GM12864 (cell line): ENCODE data around the gene SLC16A2.

Experiments
- DNase-seq: peaks from one replicate; pipeline ENCODE4 v3.0.0-alpha.2; 2011; ENCODE audit warnings: low read depth
- H3K4me3 ChIP-seq: 2 replicates; pipeline ENCODE4 v1.5.1; 2011; ENCODE audit warnings: mild to moderate bottlenecking, low read depth, low read length, control low read depth
- TF ChIP-seq, protein P1 (sequence below): IDR thresholded peaks from 2 replicates; pipeline ENCODE4 v1.5.1; 2011; ENCODE audit warnings: low read depth, mild to moderate bottlenecking, moderate library complexity, low read length, control low read depth, inconsistent platforms; ENCODE audit errors: missing control alignments

Gene SLC16A2

DNA sequence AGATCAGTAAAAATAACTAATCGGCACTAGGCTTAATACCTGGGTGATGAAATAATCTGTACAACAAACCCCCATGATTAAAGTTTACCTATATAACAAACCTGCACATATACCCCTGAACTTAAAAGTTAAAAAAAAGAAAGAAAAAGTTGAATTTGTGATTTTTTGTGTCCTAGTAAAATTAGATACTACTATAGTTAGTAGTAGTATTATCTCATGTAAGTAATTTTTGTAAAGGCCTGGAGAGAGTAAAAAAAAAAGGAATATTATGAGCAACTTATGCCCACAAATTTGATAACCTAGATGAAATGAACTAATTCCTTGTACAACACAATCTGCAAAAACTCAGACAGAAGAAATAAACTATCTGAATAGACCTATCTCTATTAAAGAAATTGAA is 25.7 kb upstream of the SLC16A2 start:
- DNase-seq = no peak
- TF ChIP-seq, protein P1, sequence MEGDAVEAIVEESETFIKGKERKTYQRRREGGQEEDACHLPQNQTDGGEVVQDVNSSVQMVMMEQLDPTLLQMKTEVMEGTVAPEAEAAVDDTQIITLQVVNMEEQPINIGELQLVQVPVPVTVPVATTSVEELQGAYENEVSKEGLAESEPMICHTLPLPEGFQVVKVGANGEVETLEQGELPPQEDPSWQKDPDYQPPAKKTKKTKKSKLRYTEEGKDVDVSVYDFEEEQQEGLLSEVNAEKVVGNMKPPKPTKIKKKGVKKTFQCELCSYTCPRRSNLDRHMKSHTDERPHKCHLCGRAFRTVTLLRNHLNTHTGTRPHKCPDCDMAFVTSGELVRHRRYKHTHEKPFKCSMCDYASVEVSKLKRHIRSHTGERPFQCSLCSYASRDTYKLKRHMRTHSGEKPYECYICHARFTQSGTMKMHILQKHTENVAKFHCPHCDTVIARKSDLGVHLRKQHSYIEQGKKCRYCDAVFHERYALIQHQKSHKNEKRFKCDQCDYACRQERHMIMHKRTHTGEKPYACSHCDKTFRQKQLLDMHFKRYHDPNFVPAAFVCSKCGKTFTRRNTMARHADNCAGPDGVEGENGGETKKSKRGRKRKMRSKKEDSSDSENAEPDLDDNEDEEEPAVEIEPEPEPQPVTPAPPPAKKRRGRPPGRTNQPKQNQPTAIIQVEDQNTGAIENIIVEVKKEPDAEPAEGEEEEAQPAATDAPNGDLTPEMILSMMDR = no peak
- H3K4me3 ChIP-seq = no peak overlapping the region

DNA sequence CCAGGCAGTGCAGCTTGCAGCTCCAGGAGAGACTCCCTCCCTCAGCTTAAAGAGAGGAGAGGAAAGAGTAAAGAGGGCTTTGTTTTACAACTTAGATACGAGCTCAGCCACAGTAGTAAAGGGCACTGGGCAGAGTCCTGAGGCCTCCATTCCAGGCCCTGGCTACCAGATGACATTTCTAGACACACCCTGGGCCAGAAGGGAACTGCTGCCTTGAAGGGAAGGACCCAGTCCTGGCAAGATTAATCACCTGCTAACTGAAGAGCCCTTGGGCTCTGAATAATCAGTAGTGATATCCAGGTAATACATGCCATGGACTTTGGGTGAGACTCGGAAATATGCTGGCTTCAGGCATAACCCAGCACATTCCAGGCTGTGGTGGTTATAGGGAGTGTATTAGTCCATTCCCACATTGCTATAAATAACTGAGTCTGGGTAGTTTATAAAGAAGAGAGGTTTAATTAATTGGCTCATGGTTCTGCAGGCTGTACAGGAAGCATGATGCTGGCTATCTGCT is 15.3 kb upstream of the SLC16A2 start:
- H3K4me3 ChIP-seq = no peak overlapping the region
- TF ChIP-seq, protein P1 = no peak
- no peak for DNase-seq

DNA sequence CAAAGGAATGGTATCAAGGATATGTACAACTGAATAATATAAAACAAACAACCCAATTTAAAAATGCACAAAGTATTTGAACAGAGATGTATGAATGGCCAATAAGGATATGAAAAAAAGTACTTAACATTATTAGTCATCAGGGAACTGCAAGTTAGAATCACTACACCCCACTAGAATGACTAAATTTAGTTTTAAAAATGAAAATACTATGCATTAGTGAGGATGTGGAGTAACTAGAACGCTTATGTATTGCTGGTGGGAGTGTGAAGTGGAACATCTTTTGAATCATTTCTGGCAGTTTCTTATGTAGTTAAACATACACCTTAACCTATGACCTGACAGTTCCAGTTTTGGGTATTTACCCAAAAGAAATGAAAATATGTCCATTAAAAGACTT is 13.0 kb upstream of the SLC16A2 start:
- TF ChIP-seq, protein P1 = no peak
- no peak for DNase-seq
- H3K4me3 ChIP-seq = no peak overlapping the region

DNA sequence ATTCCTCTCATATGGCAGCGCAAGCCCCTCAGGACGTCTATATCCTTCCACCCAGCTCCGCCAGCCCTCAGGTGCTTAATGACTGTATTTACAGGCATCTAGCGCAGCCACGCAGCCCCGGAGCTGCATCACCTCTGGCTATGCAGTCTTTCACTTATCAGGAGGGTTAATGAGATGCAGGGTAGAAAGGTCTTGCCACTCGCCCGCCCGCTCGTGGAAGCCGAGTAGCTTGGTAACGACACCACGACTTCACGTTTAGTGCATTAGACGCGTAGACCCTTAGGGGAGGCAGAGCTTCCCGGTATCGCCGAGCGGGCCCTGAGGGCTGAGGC is 1.5 kb upstream of the SLC16A2 start:
- TF ChIP-seq, protein P1 = no peak
- DNase-seq = no peak
- H3K4me3 ChIP-seq = no peak overlapping the region

DNA sequence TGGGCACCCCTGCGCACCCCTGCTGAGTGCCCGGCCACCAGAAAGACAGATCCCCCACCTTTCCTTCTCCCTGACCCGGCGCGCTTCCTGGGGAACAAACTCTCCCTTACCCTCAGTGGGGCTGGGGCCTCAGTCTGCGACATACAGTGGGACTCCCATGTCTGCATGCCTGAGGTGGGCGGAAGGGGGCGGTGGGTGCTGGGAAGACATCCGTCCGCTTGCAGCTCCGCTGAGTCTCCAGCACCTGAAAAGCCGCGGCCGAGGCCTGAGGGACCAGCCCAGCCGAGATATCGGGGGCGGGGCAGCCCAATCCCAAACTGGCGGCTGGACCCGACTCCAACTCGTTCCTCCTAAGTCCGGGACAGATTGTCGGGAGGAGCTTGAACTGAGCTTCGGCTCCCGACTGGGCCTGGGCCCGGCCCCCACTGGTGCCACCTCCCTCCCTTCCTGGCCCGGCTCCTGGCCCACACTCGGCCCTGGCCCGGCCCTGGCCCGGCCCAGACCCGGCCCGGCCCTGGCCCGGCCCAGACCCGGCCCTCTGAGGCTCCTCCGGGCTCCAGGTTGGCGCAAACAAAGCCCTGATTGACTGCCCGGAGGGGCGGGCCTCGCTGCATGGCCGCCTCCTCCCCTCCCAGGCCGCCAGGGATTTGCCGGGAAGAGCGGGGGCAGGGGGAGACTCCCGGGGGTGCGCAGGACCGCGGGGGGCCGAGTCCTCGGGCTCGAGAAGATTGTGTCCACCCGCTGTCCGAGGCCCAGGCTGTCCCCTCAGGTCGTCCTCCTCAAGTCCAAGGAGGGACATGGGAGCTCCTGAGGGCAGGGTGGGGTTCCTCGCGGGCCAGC is 877 bp upstream of the SLC16A2 start:
- DNase-seq = no peak
- TF ChIP-seq, protein P1 = no peak
- no peak overlapping the region for H3K4me3 ChIP-seq

DNA sequence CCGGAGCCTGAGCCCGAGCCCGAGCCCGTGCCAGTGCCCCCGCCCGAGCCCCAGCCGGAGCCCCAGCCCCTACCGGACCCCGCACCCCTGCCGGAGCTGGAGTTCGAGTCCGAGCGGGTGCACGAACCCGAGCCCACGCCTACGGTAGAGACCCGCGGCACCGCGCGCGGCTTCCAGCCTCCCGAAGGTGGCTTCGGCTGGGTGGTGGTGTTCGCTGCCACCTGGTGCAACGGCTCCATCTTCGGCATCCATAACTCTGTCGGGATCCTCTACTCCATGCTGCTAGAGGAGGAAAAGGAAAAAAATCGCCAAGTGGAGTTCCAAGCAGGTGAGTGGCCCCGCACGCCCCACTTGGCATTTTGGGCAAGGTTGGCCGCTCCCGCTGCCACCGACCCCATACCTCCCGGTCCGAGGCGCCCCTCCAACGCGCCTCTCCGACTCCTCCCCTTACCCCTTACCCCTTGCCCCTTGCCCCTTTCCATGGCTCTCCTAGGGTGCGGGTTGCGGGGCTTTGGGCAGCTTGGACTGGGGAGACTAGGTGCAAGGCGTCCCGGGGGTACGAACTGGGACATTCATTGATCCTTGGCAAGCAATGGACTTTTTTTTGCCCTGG is 553 bp downstream of the SLC16A2 start:
- H3K4me3 ChIP-seq = no peak overlapping the region
- no peak for DNase-seq
- TF ChIP-seq, protein P1 = no peak
